K562 (cell line): Measurements from ENCODE around the gene OCA2. TPM values are rescaled to one million over a fixed set of nuclear protein-coding genes. Genes with fewer than 3 reads are reported as not detected.

Experiments used
- CBFA2T3 ChIP-seq: fragments of 450-650 bp; IDR thresholded peaks from 2 replicates; pipeline ENCODE4 v1.6.1; 2017
- CHD4 ChIP-seq: fragments of 200-600 bp; sonication (generic); IDR thresholded peaks from 3 replicates; pipeline ENCODE4 v1.6.1; 2012; ENCODE audit warnings: low read depth, mild to moderate bottlenecking, mixed read lengths, low read length, inconsistent platforms; ENCODE audit not compliant: insufficient read depth, insufficient replicate concordance, poor library complexity, severe bottlenecking
- FOXK2 ChIP-seq, 2 experiments: fragments of 450-650 bp; IDR thresholded peaks in 1 of 2; conservative IDR thresholded peaks in 1 of 2; 2 replicates each; pipeline ENCODE4 v1.6.1; 2016; ENCODE audit warnings: low read depth in 2 of 2, mild to moderate bottlenecking in 1 of 2
- IRF1 ChIP-seq: sonication (generic); formaldehyde crosslinking; IDR thresholded peaks from 2 replicates; pipeline ENCODE4 v1.8.0; 2022; ENCODE audit warnings: missing genetic modification reagents, mild to moderate bottlenecking, borderline replicate concordance
- LCOR ChIP-seq: sonication (generic); formaldehyde crosslinking; IDR thresholded peaks from 2 replicates; pipeline ENCODE4 v1.8.0; 2022; ENCODE audit warnings: mild to moderate bottlenecking, missing genetic modification reagents
- NFIC ChIP-seq: fragments of 450-650 bp; IDR thresholded peaks from 2 replicates; pipeline ENCODE4 v1.6.1; 2017; ENCODE audit warnings: mild to moderate bottlenecking, inconsistent platforms
- RHOXF2B ChIP-seq: fragments of 250-450 bp; sonication (Bioruptor Pico); conservative IDR thresholded peaks from 2 replicates; pipeline ENCODE4 v1.5.1; 2021
- STAT5A ChIP-seq: IDR thresholded peaks from 2 replicates; pipeline ENCODE4 v1.6.1; 2012; ENCODE audit warnings: low read length, inconsistent platforms, borderline replicate concordance
- TGIF2 ChIP-seq: sonication (generic); formaldehyde crosslinking; IDR thresholded peaks from 2 replicates; pipeline ENCODE4 v1.8.1; 2022; ENCODE audit warnings: mild to moderate bottlenecking, missing genetic modification reagents, moderate library complexity
- ZEB2 ChIP-seq: fragments of 450-650 bp; IDR thresholded peaks from 2 replicates; pipeline ENCODE4 v1.6.1; 2016
- ZNF23 ChIP-seq: fragments of 250-450 bp; sonication (Bioruptor Pico); IDR thresholded peaks from 2 replicates; pipeline ENCODE4 v1.4.0; 2020; ENCODE audit warnings: mild to moderate bottlenecking
- ZNF444 ChIP-seq: fragments of 250-450 bp; sonication (Bioruptor Pico); IDR thresholded peaks from 2 replicates; pipeline ENCODE4 v1.4.0; 2020; ENCODE audit warnings: mild to moderate bottlenecking, moderate library complexity
- ZNF583 ChIP-seq: fragments of 250-450 bp; sonication (Bioruptor Pico); IDR thresholded peaks from 2 replicates; pipeline ENCODE4 v1.4.0; 2020
- polyA plus RNA-seq, 8 experiments: library from polyadenylated mRNA; depleted of rRNA in 4 of 8; stranded (reverse) in 5 of 8; unstranded in 3 of 8; fragments of >200 nt; fragmentation: Nextera tagmentation in 2 of 8; fragmentation: Illumina TruSeq in 1 of 8; extraction: Ambion mirVana in 2 of 8; extraction: Trizol in 1 of 8; gene quantifications; 2 replicates each; pipeline versions ENCODE4 v1.2.1 to v1.2.3, GENCODE V29; 2011 to 2014; ENCODE audit warnings: inconsistent platforms in 1 of 8, missing spikeins in 1 of 8
- total RNA-seq, 7 experiments: library from RNA; depleted of rRNA in 6 of 7; stranded (reverse); fragments of >200 nt in 6 of 7; fragmentation: Illumina TruSeq in 2 of 7; extraction: Trizol in 2 of 7; gene quantifications; 2 replicates each; pipeline versions ENCODE4 v1.2.1 to v1.2.3, GENCODE V29; 2011 to 2021; ENCODE audit warnings: low replicate concordance in 1 of 7
- TF ChIP-seq, protein P1 (sequence below): fragments of 450-650 bp; IDR thresholded peaks from 2 replicates; pipeline ENCODE4 v1.6.1; 2016; ENCODE audit warnings: low read depth
- TF ChIP-seq, protein P2 (sequence below): sonication (generic); formaldehyde crosslinking; IDR thresholded peaks from 2 replicates; pipeline ENCODE4 v1.8.0; 2022; ENCODE audit warnings: mild to moderate bottlenecking, missing genetic modification reagents
- TF ChIP-seq, protein P3 (sequence below): fragments of 450-650 bp; IDR thresholded peaks from 2 replicates; pipeline ENCODE4 v1.6.1; 2016; ENCODE audit warnings: borderline replicate concordance

The OCA2 gene
- total and polyA plus RNA-seq, 9 of the 15 experiments (the other 6 are each of a cell fraction or from before 2014, with no cell fraction given), result 0.07 to 0.59 (median 0.17) TPM; not detected in 1

DNA sequence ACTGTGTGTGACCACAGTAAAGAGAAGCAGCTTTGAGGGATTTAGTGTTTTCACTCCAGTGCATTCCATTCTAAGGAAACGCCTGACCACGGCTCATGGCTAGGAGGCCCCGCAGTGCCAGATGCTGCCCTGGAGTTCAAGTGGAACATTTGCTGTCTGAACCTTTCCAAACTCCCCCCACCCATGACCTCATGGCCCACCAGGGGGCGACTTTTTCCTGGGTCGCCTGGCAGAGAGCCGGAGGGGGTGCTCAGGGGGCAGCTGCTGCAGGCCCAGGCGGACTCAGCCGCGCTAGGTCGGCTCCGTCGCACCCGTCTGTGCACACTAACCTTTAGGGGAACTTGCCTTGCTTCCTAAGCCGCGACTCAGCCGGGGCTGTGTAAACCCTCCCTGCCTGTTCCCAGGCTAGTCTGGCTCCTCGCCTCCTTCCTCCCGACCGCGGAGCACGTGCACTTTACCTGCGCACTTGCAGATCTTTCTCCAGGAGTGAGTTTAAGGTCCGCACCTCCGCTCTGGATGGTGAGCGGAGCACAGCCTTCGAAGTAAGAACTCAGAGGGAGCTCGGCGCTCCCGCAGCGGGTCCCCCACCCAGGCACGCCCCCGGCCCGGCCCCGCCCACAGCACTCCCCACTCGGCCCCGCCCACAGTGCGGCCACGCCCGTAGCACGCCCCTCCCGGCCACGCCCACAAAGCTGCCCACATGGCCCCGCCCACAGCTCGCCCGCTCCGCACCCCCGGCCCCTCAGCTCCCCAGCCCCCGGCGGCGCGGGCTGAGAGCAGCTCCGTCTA is at the start of gene OCA2 (continued):
- TF ChIP-seq NFIC (peak; percentile 60), ZNF23 (CRISPR knock-in tag) (no peak), LCOR (CRISPR knock-in tag) (peak; percentile 16; the same call in 1 of the 2 replicates), ZEB2 (0 out of 2 replicates have a peak, but pooled peaks have one; percentile 54), ZNF583 (CRISPR knock-in tag) (no peak), CHD4 (no peak), TGIF2 (no peak), FOXK2 (conservative IDR thresholded peaks at IDR 0.05 in 1 of 2, IDR thresholded peaks at IDR 0.05 in 1 of 2; ENCODE audit: low read depth in 2 of 2) (no peak), RHOXF2B (CRISPR knock-in tag) (no peak), STAT5A (no peak), ZNF444 (CRISPR knock-in tag) (no peak), IRF1 (CRISPR knock-in tag) (no peak), CBFA2T3 (no peak)
- TF ChIP-seq, protein P1, sequence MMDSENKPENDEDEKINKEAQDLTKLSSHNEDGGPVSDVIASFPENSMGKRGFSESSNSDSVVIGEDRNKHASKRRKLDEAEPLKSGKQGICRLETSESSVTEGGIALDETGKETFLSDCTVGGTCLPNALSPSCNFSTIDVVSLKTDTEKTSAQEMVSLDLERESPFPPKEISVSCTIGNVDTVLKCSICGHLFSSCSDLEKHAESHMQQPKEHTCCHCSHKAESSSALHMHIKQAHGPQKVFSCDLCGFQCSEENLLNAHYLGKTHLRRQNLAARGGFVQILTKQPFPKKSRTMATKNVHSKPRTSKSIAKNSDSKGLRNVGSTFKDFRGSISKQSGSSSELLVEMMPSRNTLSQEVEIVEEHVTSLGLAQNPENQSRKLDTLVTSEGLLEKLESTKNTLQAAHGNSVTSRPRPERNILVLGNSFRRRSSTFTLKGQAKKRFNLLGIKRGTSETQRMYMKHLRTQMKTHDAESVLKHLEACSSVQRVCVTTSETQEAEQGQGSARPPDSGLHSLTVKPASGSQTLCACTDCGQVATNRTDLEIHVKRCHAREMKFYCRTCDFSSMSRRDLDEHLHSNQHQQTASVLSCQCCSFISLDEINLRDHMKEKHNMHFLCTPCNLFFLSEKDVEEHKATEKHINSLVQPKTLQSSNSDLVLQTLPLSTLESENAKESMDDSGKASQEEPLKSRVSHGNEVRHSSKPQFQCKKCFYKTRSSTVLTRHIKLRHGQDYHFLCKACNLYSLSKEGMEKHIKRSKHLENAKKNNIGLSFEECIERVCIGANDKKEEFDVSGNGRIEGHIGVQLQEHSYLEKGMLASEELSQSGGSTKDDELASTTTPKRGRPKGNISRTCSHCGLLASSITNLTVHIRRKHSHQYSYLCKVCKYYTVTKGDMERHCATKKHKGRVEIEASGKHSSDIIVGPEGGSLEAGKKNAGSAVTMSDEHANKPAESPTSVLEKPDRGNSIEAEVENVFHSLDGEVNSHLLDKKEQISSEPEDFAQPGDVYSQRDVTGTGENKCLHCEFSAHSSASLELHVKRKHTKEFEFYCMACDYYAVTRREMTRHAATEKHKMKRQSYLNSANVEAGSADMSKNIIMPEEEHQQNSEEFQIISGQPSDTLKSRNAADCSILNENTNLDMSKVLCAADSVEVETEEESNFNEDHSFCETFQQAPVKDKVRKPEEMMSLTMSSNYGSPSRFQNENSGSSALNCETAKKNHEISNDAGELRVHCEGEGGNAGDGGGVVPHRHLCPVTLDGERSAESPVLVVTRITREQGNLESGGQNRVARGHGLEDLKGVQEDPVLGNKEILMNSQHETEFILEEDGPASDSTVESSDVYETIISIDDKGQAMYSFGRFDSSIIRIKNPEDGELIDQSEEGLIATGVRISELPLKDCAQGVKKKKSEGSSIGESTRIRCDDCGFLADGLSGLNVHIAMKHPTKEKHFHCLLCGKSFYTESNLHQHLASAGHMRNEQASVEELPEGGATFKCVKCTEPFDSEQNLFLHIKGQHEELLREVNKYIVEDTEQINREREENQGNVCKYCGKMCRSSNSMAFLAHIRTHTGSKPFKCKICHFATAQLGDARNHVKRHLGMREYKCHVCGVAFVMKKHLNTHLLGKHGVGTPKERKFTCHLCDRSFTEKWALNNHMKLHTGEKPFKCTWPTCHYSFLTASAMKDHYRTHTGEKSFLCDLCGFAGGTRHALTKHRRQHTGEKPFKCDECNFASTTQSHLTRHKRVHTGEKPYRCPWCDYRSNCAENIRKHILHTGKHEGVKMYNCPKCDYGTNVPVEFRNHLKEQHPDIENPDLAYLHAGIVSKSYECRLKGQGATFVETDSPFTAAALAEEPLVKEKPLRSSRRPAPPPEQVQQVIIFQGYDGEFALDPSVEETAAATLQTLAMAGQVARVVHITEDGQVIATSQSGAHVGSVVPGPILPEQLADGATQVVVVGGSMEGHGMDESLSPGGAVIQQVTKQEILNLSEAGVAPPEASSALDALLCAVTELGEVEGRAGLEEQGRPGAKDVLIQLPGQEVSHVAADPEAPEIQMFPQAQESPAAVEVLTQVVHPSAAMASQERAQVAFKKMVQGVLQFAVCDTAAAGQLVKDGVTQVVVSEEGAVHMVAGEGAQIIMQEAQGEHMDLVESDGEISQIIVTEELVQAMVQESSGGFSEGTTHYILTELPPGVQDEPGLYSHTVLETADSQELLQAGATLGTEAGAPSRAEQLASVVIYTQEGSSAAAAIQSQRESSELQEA, result no peak
- TF ChIP-seq, protein P2, sequence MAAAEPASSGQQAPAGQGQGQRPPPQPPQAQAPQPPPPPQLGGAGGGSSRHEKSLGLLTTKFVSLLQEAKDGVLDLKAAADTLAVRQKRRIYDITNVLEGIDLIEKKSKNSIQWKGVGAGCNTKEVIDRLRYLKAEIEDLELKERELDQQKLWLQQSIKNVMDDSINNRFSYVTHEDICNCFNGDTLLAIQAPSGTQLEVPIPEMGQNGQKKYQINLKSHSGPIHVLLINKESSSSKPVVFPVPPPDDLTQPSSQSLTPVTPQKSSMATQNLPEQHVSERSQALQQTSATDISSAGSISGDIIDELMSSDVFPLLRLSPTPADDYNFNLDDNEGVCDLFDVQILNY, result no peak
- TF ChIP-seq, protein P3, sequence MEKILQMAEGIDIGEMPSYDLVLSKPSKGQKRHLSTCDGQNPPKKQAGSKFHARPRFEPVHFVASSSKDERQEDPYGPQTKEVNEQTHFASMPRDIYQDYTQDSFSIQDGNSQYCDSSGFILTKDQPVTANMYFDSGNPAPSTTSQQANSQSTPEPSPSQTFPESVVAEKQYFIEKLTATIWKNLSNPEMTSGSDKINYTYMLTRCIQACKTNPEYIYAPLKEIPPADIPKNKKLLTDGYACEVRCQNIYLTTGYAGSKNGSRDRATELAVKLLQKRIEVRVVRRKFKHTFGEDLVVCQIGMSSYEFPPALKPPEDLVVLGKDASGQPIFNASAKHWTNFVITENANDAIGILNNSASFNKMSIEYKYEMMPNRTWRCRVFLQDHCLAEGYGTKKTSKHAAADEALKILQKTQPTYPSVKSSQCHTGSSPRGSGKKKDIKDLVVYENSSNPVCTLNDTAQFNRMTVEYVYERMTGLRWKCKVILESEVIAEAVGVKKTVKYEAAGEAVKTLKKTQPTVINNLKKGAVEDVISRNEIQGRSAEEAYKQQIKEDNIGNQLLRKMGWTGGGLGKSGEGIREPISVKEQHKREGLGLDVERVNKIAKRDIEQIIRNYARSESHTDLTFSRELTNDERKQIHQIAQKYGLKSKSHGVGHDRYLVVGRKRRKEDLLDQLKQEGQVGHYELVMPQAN, result peak; percentile 52; the same call in 1 of the 2 replicates
